Right lobe of liver (tissue), 6 donors: ENCODE measurements around the gene MAP3K9. TPM values are rescaled to one million over a fixed set of nuclear protein-coding genes. Genes with fewer than 3 reads are reported as not detected.
A peak's percentile ranks its signal among the peaks of the same experiment; 100 is the strongest.

Source experiments
- ATAC-seq, 4 donors: fragments of 200-7000 bp; cut with Tn5 transposase; one replicate each; pipeline ENCODE4 v1.9.1; 2020; ENCODE audit warnings: mild to moderate bottlenecking in 4 of 4, moderate library complexity in 4 of 4
- DNase-seq, 3 donors: peaks; one replicate each; pipeline ENCODE4 v3.0.0-alpha.2; 2020
- H3K27ac ChIP-seq, 3 donors: fragments of 200-600 bp; one replicate each; pipeline ENCODE4 v1.8.0; 2022
- H3K27me3 ChIP-seq, 2 donors: fragments of 200-600 bp; one replicate each; pipeline ENCODE4 v1.8.0; 2022
- H3K36me3 ChIP-seq, 4 donors: fragments of 200-600 bp; sonication (generic) in 1 of 4; one replicate each; pipeline versions ENCODE4 v1.5.1 to v1.8.0; 2017 to 2022; ENCODE audit warnings: control low read depth in 1 of 4
- H3K4me1 ChIP-seq, 4 donors: fragments of 200-600 bp; sonication (generic) in 1 of 4; one replicate each; pipeline versions ENCODE4 v1.5.1 to v1.8.0; 2017 to 2022; ENCODE audit warnings: control low read depth in 1 of 4
- H3K4me3 ChIP-seq, 3 donors: fragments of 200-600 bp; one replicate each; pipeline ENCODE4 v1.8.0; 2022
- H3K9me3 ChIP-seq, 4 donors: fragments of 200-600 bp; sonication (generic) in 1 of 4; one replicate each; pipeline versions ENCODE4 v1.5.1 to v1.8.0; 2017 to 2022; ENCODE audit warnings: control low read depth in 1 of 4
- CTCF ChIP-seq, 4 donors: fragments of 200-600 bp in 3 of 4; fragments of 450-650 bp in 1 of 4; IDR thresholded peaks; one replicate each; pipeline versions ENCODE4 v1.5.1 to v1.8.0; 2016 to 2022; ENCODE audit warnings: antibody characterized with exemption in 4 of 4, mild to moderate bottlenecking in 2 of 4
- POLR2A ChIP-seq: fragments of 450-650 bp; IDR thresholded peaks from one replicate; pipeline ENCODE4 v1.6.1; 2017; ENCODE audit warnings: antibody characterized with exemption, mild to moderate bottlenecking
- WGBS: methylation state at CpG from one replicate; pipeline ENCODE4 v1.1.6; 2018; ENCODE audit warnings: low coverage, low lambda C conversion rate; ENCODE audit not compliant: insufficient coverage; ENCODE audit errors: missing lambda C conversion rate; 5-methylcytosine and 5-hydroxymethylcytosine counted together
- intact Hi-C, 2 donors: fragments of 100-400 bp; cut with DNase I; formaldehyde crosslinking; loops; one replicate each; pipeline versions ENCODE4 v1.11.2 to v1.14.1; 2022
- total RNA-seq, 6 experiments: library from RNA; depleted of rRNA in 2 of 6; stranded (reverse); fragments of >200 nt in 2 of 6; fragmentation: NEBNext Ultra II Directional in 3 of 6; extraction: Animal tissue kit (Norgen Biotek cat#: 25700) in 3 of 6; gene quantifications; one replicate each; pipeline versions ENCODE4 v1.1.0 to v1.2.4, GENCODE V29; 2016 to 2023
- donor health status: DM: no; HTN: yes; CAD: no.
- donor health status: DM: no; HTN: no; CAD: no.
- donor health status: DM: no; HTN: no; CAD: no.
- donor health status: DM: no; HTN: yes; CAD: no.
- donor health status: DM: no; HTN: yes; CAD: no.

Gene MAP3K9
- total RNA-seq, 6 experiments from 2014 or later: 2.0 to 3.6 (median 2.7) TPM

GRCh38 chr14:70731447-70732239 is 77.7 kb downstream of the MAP3K9 start:
- Histone ChIP-seq H3K27ac (peak overlapping the region; percentile 43 to 93 (median 47)), H3K4me1 (peaks cover 0 to 11% (median 2%) of the 10 kb centered on the region in 4 donors), H3K4me3 (no peak overlapping the region), H3K9me3 (no peaks in the 10 kb centered on the region), H3K27me3 (no peaks in the 10 kb centered on the region), H3K36me3 (no peaks in the 10 kb centered on the region)
- TF ChIP-seq CTCF (IDR thresholded peaks at IDR 0.05) (no peak), POLR2A (no peak)
- intact Hi-C loops: loop anchor here in 1 of 2 donors (10.0 kb wide), 1 partner anchor 73 kb away; the partner anchor contains the start of gene MAP3K9
- WGBS: 31% methylated on average over 7 of the region's 7 CpGs
- no peak for DNase-seq
- ATAC-seq: peak; percentile 85 to 93 (median 90)

GRCh38 chr14:70730393-70730792 is 78.9 kb downstream of the MAP3K9 start:
- ATAC-seq: no peak
- Histone ChIP-seq H3K4me1 (peaks cover 0 to 11% (median 2%) of the 10 kb centered on the region in 4 donors), H3K27ac (no peak overlapping the region), H3K4me3 (no peak overlapping the region), H3K36me3 (no peaks in the 10 kb centered on the region), H3K27me3 (no peaks in the 10 kb centered on the region), H3K9me3 (no peaks in the 10 kb centered on the region)
- 91% methylated on average over 6 of the region's 17 CpGs for WGBS
- intact Hi-C loops: loop anchor here in 1 of 2 donors (10.0 kb wide), 1 partner anchor 74 kb away; the partner anchor contains the start of gene MAP3K9
- TF ChIP-seq POLR2A (no peak), CTCF (IDR thresholded peaks at IDR 0.05) (no peak)
- peak in 1 of 3 donors; percentile 51 for DNase-seq

GRCh38 chr14:70726651-70727375 is 82.5 kb downstream of the MAP3K9 start:
- H3K27me3 ChIP-seq: no peaks in the 10 kb centered on the region
- DNase-seq: no peak
- H3K9me3 ChIP-seq: no peaks in the 10 kb centered on the region
- WGBS: 78% methylated on average over 5 of the region's 6 CpGs
- no peak for TF ChIP-seq POLR2A
- TF ChIP-seq CTCF (IDR thresholded peaks at IDR 0.05): no peak
- no peak for ATAC-seq
- intact Hi-C loops: no loop called here
- H3K36me3 ChIP-seq: no peaks in the 10 kb centered on the region
- peaks cover 0 to 20% (median 2%) of the 10 kb centered on the region in 4 donors for H3K4me1 ChIP-seq
- H3K27ac ChIP-seq: no peak overlapping the region
- no peak overlapping the region for H3K4me3 ChIP-seq

GRCh38 chr14:70724944-70725343 is 84.4 kb downstream of the MAP3K9 start:
- 84% methylated on average over 6 of the region's 6 CpGs for WGBS
- intact Hi-C loops: no loop called here
- Histone ChIP-seq H3K4me3 (no peak overlapping the region), H3K27ac (no peak overlapping the region), H3K27me3 (no peaks in the 10 kb centered on the region), H3K9me3 (no peaks in the 10 kb centered on the region), H3K36me3 (no peaks in the 10 kb centered on the region), H3K4me1 (peaks cover 0 to 26% (median 5%) of the 10 kb centered on the region in 4 donors)
- DNase-seq (no peak), ATAC-seq (no peak)
- TF ChIP-seq CTCF (IDR thresholded peaks at IDR 0.05): no peak
- no peak for TF ChIP-seq POLR2A
